Mammary epithelial cell (primary cell): ENCODE measurements around the gene KCNG1.

Experiments used
- CTCF ChIP-seq, 2 donors: IDR thresholded peaks in 1 of 2; conservative IDR thresholded peaks in 1 of 2; 2 replicates each; pipeline ENCODE4 v1.5.1; 2011 to 2012; ENCODE audit warnings: inconsistent platforms in 2 of 2, low read length in 2 of 2, mild to moderate bottlenecking in 2 of 2, control low read depth in 1 of 2, low read depth in 1 of 2; ENCODE audit not compliant: insufficient read depth in 1 of 2; ENCODE audit errors: extremely low read depth in 1 of 2
- EZH2 ChIP-seq: IDR thresholded peaks from 2 replicates; pipeline ENCODE4 v1.6.1; 2012; ENCODE audit warnings: low read length, inconsistent platforms, borderline replicate concordance

DNA sequence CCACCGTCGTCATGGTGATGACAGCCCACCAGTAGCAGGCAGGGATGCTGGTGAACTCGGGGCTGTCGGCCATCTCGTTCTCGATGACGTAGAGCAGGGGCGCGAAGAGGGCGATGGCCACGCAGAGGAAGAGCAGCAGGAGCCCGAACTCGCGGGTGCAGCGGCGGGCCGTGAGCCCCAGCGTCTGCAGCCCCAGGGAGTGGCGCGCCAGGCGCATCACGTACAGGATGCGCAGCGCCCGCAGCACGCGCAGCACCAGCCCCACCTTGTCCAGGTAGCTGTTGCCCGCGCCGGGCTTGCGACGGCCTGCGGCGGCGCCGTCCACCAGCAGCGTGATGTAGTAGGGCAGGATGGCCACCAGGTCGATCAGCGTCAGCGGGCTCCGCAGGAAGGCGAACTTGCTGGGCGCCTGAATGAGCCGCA is 18.6 kb downstream of the KCNG1 start:
- TF ChIP-seq CTCF (conservative IDR thresholded peaks at IDR 0.05 in 1 of 2, IDR thresholded peaks at IDR 0.05 in 1 of 2; ENCODE audit: extremely low read depth in 1 of 2, insufficient read depth in 1 of 2, low read depth in 1 of 2, low read length in 2 of 2) (no peak), EZH2 (no peak)
